Parathyroid adenoma (tissue), 2 donors: Measurements from ENCODE around the gene EXOC4.

Experiments
- H2AFZ ChIP-seq: fragments of 300-600 bp; sonication (generic); one replicate; pipeline ENCODE4 v1.7.0; 2017; ENCODE audit warnings: antibody characterized with exemption, mild to moderate bottlenecking
- H3K27ac ChIP-seq: fragments of 300-600 bp; sonication (generic); one replicate; pipeline ENCODE4 v1.7.0; 2017
- H3K27me3 ChIP-seq: fragments of 300-600 bp; sonication (generic); one replicate; pipeline ENCODE4 v1.7.0; 2017; ENCODE audit warnings: low read length; ENCODE audit not compliant: control insufficient read depth, insufficient read depth
- H3K36me3 ChIP-seq: fragments of 300-600 bp; sonication (generic); one replicate; pipeline ENCODE4 v1.7.0; 2017; ENCODE audit warnings: low read length; ENCODE audit not compliant: control insufficient read depth, insufficient read depth
- H3K4me1 ChIP-seq: fragments of 300-600 bp; sonication (generic); one replicate; pipeline ENCODE4 v1.7.0; 2017; ENCODE audit warnings: control low read depth
- H3K4me2 ChIP-seq: fragments of 300-600 bp; sonication (generic); one replicate; pipeline ENCODE4 v1.7.0; 2017; ENCODE audit warnings: low read length
- H3K4me3 ChIP-seq: fragments of 300-600 bp; sonication (generic); one replicate; pipeline ENCODE4 v1.7.0; 2017; ENCODE audit warnings: low read depth, low read length
- H3K79me2 ChIP-seq: fragments of 300-600 bp; sonication (generic); one replicate; pipeline ENCODE4 v1.7.0; 2017; ENCODE audit warnings: control low read depth
- H3K9ac ChIP-seq: fragments of 300-600 bp; sonication (generic); one replicate; pipeline ENCODE4 v1.7.0; 2017; ENCODE audit warnings: mild to moderate bottlenecking
- H3K9me3 ChIP-seq: fragments of 300-600 bp; sonication (generic); one replicate; pipeline ENCODE4 v1.7.0; 2017; ENCODE audit warnings: low read length; ENCODE audit not compliant: control insufficient read depth
- CTCF ChIP-seq: fragments of 300-600 bp; sonication (generic); IDR thresholded peaks from one replicate; pipeline ENCODE4 v1.7.0; 2017; ENCODE audit warnings: antibody characterized with exemption, mild to moderate bottlenecking
- donor health status: primary hyperparathyroidism.

EXOC4 gene

GRCh38 chr7:134022286-134022911, 769.5 kb downstream of the EXOC4 start:
- no peaks in the 10 kb centered on the region for H3K79me2 ChIP-seq
- no peak overlapping the region for H3K4me3 ChIP-seq
- H3K27me3 ChIP-seq, result no peaks in the 10 kb centered on the region
- no peaks in the 10 kb centered on the region for H3K4me1 ChIP-seq
- no peaks in the 10 kb centered on the region for H3K9me3 ChIP-seq
- H2AFZ ChIP-seq, result no peak overlapping the region
- no peak overlapping the region for H3K4me2 ChIP-seq
- no peak overlapping the region for H3K27ac ChIP-seq
- no peak overlapping the region for H3K9ac ChIP-seq
- TF ChIP-seq CTCF, result no peak
- H3K36me3 ChIP-seq, result no peaks in the 10 kb centered on the region

GRCh38 chr7:134024739-134025138, 771.9 kb downstream of the EXOC4 start:
- Histone ChIP-seq H3K79me2 (no peaks in the 10 kb centered on the region), H3K9me3 (no peaks in the 10 kb centered on the region), H3K4me2 (no peak overlapping the region), H3K4me3 (no peak overlapping the region), H3K36me3 (no peaks in the 10 kb centered on the region), H3K4me1 (no peaks in the 10 kb centered on the region), H3K27me3 (no peaks in the 10 kb centered on the region), H3K9ac (no peak overlapping the region), H2AFZ (no peak overlapping the region), H3K27ac (no peak overlapping the region)
- no peak for TF ChIP-seq CTCF

- Histone ChIP-seq H3K4me3 (no peak overlapping the region), H2AFZ (no peak overlapping the region), H3K9ac (no peak overlapping the region)
Observed at GRCh38 chr7:134028853-134029252, 776.0 kb downstream of the EXOC4 start.

GRCh38 chr7:134029743-134030142, 776.9 kb downstream of the EXOC4 start:
- no peaks in the 10 kb centered on the region for H3K27me3 ChIP-seq
- no peak overlapping the region for H3K4me3 ChIP-seq
- no peak overlapping the region for H2AFZ ChIP-seq
- no peak overlapping the region for H3K27ac ChIP-seq
- H3K79me2 ChIP-seq, result no peaks in the 10 kb centered on the region
- no peak overlapping the region for H3K4me2 ChIP-seq
- no peaks in the 10 kb centered on the region for H3K9me3 ChIP-seq
- H3K4me1 ChIP-seq, result no peaks in the 10 kb centered on the region
- H3K9ac ChIP-seq, result no peak overlapping the region
- TF ChIP-seq CTCF, result no peak
- no peaks in the 10 kb centered on the region for H3K36me3 ChIP-seq

More at GRCh38 chr7:134028853-134029252, 776.0 kb downstream of the EXOC4 start:
- Histone ChIP-seq H3K4me2 (no peak overlapping the region), H3K27me3 (no peaks in the 10 kb centered on the region), H3K27ac (no peak overlapping the region), H3K36me3 (no peaks in the 10 kb centered on the region), H3K4me1 (no peaks in the 10 kb centered on the region), H3K9me3 (no peaks in the 10 kb centered on the region), H3K79me2 (no peaks in the 10 kb centered on the region)
- TF ChIP-seq CTCF, result no peak

GRCh38 chr7:134030460-134030865, 777.6 kb downstream of the EXOC4 start:
- Histone ChIP-seq H3K4me2 (no peak overlapping the region), H3K4me3 (no peak overlapping the region), H3K9ac (no peak overlapping the region), H3K36me3 (no peaks in the 10 kb centered on the region), H3K79me2 (no peaks in the 10 kb centered on the region), H3K27me3 (no peaks in the 10 kb centered on the region), H3K9me3 (no peaks in the 10 kb centered on the region), H3K27ac (no peak overlapping the region), H2AFZ (no peak overlapping the region), H3K4me1 (no peaks in the 10 kb centered on the region)
- no peak for TF ChIP-seq CTCF
